ENCODE data around the gene MRPL19.
A peak's percentile ranks its signal among the peaks of the same experiment; 100 is the strongest.
"Not testable (repeated sequence)": the region's sequence is repeated elsewhere in the genome, so short reads cannot be mapped to it uniquely, and the experiment has no call there.

The MRPL19 gene

GRCh38 chr2:75616933-75617332 is 29.6 kb upstream of the MRPL19 start:
- no peak for DNase-seq

GRCh38 chr2:75619956-75620740 is 26.4 kb upstream of the MRPL19 start:
- no peak for DNase-seq

DNA sequence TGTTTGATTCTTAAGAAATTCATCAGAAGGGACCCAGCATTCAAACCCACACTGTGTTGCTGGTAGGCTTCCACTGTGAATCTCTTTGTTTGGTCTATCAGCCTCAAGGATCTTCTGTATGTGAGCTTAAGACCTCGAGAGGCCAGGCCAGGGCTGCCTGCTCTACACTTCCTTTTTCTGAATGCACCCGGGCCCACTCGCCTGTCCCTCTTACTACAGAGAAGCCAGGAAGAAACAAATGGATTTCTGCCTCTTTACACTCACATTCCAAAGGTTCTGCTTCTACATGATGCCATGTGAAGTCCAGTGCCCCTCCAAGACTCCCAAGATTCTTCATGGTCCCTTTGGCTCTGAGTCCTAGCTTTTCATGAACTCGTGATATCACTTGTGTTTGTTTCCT is 25.4 kb upstream of the MRPL19 start:
- DNase-seq, result no peak

DNA sequence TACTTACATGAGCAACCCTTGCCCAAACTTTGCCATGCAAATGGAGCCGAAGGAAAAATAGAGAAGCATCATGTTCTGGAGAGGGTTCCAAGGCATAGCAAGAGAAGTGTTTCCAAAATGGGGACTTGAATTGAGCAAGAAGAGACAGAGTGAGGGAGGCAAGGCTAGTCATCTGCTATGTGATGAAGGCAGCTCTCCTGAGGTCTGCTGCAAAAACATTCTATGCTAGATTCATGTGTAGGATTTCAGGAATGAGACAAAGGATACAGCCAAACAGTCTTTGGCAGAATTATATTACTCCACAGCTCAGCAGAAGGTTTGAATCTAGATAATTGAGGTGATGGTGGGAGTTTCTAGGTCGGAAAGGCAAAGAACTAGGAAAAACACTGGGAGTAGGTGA is 24.1 kb upstream of the MRPL19 start:
- no peak for DNase-seq

GRCh38 chr2:75622929-75623328 is 23.7 kb upstream of the MRPL19 start:
- DNase-seq, result no peak

- peak; percentile 68 for DNase-seq
Measured at GRCh38 chr2:75627902-75628504, 18.6 kb upstream of the MRPL19 start.

- no peak for DNase-seq
Measured at GRCh38 chr2:75632091-75632701, 14.4 kb upstream of the MRPL19 start.

DNA sequence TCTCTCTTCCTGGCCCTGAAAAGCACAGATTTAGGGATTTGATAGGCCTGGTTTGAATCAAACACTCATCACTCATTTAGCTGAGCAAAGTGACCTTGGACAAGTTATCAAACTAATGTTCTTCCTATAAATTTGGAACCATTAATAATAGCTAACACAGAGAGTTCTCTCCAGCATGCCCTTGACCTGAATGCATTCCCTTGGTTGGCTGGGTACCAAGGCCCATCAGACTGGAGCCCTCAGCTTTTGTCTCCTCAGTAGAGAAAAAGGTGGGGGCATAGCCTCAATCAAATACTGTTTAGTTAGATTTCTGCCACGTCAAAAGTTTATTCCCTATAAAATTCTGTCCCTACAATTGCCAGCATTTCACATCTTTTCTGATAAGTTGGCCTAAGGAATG is 13.8 kb upstream of the MRPL19 start:
- no peak for DNase-seq

GRCh38 chr2:75633620-75634019 is 13.0 kb upstream of the MRPL19 start:
- DNase-seq, result no peak

GRCh38 chr2:75634945-75635344 is 11.6 kb upstream of the MRPL19 start:
- DNase-seq, result no peak

DNA sequence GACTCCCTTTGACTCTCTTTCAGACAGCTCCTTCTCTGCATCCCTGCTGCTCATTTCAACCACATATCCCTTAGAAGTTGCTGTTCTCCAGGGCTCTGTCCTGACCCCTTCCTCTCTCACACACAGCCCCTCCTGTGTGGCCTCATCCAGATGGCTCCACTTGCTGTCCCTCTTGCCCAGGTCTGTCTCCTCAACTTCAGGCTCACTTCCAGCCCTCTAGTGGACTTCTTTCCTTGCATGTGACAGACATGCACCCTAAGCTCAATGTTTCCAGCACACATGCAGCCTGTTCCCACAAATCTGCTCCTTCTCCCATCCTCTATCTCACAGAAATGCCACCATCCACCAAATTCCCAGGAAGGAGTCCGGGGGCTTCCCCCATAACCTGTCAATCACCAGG is 9.0 kb upstream of the MRPL19 start:
- DNase-seq, result no peak

DNA sequence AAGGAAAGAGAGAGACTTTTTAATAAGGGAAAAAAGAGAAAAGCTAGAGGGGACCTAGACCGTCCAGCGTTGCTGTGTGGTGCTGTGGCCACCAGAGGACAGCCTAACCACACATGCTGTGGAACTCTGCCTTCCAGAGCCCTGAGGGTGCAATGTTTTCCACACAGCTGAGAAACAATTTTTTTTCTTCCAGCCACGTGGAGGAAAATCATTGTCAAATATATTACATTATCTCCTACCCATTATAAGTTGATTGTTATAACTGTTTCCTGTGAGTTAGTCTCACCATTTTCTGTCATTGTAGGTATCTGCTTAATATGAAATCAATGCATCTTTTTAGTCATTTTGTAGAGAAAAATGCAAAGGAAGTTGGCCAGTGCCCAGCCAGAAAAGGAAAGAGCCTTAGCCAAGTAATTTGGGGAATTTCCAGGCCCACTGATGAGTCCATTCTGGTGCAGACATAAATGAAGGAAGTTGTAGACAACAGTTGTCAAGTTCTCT is 5.9 kb upstream of the MRPL19 start:
- peak; percentile 38 for DNase-seq

DNA sequence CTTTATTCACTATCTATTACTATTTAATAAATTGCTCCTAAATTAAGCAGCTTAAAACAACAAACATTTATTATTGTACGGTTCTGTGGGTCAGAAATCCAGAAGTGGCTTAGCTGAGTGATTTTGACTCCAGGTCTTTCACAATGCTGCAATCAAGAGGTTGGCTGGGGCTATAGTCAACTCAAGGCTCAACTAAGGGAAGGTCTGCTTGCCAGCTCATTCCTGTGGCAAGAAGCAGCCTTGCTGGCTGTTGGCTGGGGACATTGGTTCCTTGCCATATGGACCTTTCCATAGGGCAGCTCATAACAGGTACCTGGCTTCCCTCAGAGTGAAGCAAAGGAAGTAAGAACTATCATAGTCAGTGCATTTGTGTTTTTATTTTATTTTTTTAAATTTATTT is 5.0 kb upstream of the MRPL19 start:
- no peak for DNase-seq

GRCh38 chr2:75643980-75644379 is 2.6 kb upstream of the MRPL19 start:
- no peak for DNase-seq

DNA sequence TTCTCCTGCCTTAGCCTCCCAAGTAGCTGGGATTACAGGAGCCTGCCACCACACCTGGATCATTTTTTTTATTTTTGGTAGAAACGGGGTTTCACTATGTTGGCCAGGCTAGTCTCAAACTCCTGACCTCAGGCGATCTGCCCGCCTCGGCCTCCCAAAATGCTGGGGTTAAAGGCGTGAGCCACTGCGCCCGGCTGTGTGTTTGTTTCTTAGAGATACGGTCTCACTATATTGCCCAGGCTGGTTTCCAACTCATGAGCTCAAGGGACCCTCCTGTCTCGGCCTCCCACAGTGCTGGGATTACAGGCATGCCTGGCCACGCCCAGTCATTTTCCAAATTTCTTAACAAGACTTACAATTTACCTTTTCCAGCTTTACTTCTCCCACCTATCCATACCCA is 940 bp upstream of the MRPL19 start:
- no peak for DNase-seq

DNA sequence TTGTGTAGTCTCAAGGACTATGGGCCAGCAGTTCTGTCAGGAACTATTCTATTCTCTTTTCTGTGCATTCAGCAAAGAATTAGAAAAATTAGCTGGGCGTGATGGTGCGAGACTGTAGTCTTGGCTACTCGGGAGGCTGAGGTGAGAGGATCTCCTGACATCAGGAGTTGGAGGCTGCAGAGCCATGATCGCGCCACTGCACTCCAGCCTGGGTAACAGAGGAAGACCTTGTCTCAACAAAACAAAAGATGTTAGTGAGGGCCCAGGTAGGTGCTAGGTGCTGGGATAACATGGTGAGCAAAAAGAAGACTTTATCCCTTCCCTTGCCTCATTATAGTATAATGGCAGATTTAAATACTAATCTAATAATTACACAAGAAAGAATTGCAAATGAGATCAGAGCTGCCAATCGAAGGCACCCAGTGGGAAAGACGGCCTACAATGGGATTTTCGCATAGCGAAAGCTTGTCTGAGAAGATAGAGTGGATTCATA is 447 bp upstream of the MRPL19 start:
- no peak for DNase-seq

GRCh38 chr2:75647771-75648170 is 1.2 kb downstream of the MRPL19 start:
- DNase-seq, result no peak

GRCh38 chr2:75654012-75654411 is 7.4 kb downstream of the MRPL19 start:
- DNase-seq, result no peak

GRCh38 chr2:75655861-75656260 is 9.3 kb downstream of the MRPL19 start:
- DNase-seq, result no peak

DNA sequence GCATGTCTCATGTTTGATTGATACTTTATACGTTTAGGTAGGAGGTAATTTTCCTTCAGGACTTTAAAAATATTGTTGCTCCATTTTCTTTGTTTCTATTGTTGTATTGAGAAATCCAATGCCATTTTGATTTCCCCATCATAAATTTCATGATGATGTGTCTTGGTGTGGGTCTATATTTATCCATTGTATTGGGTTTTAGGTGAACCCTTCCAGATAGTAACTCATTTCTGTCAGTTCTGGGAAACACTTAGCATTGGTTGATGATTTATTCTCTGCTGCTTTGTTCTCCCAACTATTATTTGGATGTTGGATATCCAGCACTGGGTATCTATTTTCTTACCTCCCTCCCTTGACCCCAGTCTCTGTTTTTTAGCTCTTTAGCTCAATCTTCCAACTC is 10.0 kb downstream of the MRPL19 start:
- DNase-seq, result no peak

- no peak for DNase-seq
Measured at GRCh38 chr2:75657798-75658197, 11.2 kb downstream of the MRPL19 start.

DNA sequence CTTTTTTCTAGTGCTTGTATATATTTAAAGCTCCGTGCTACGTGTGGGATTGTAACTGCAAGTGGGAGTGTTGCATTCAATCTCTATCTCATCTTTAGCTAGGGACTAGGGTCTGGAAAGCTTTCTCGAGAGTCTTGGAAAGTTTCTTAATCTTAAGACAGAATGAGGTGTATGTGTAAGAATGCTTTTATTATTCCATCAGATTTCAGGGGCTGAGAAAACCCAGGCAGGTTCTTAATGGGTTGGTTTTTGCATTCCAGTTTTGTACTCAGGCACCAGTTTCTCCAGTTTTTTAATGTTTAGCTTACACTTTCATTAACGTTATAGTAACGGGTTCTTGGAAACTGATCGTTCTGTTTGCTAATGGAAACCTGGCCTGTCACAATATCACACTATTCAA is 20.3 kb downstream of the MRPL19 start:
- DNase-seq, result no peak

GRCh38 chr2:75667884-75668283 is 21.3 kb downstream of the MRPL19 start:
- no peak for DNase-seq

- DNase-seq, result not testable (repeated sequence)
Measured at GRCh38 chr2:75675423-75675822, 28.8 kb downstream of the MRPL19 start.

Data from NCI-H1105 (cell line).